Lung (tissue), 12 donors: ENCODE results near the gene SEMA6D. TPM values are rescaled to one million over a fixed set of nuclear protein-coding genes. Genes with fewer than 3 reads are reported as not detected.

Experiments
- ATAC-seq: fragments of 200-7000 bp; cut with Tn5 transposase; one replicate; pipeline ENCODE4 v1.9.1; 2020; ENCODE audit warnings: moderate number of reproducible peaks; ENCODE audit not compliant: insufficient read depth, low FRiP score
- DNase-seq, 3 donors: peaks; one replicate each; pipeline ENCODE4 v3.0.0-alpha.2; 2013 to 2017
- H3K27ac ChIP-seq, 2 donors: one replicate each; pipeline ENCODE4 v1.5.1; 2013; ENCODE audit warnings: mild to moderate bottlenecking in 2 of 2, moderate library complexity in 2 of 2, control low read depth in 1 of 2, inconsistent platforms in 1 of 2, low read depth in 1 of 2, low read length in 1 of 2
- H3K27me3 ChIP-seq, 3 donors: one replicate each; pipeline ENCODE4 v1.5.1; 2013; ENCODE audit warnings: low read length in 2 of 3; ENCODE audit not compliant: control insufficient read depth in 3 of 3, insufficient read depth in 3 of 3
- H3K36me3 ChIP-seq, 4 donors: one replicate each; pipeline ENCODE4 v1.5.1; 2013; ENCODE audit warnings: low read length in 4 of 4, mild to moderate bottlenecking in 1 of 4, moderate library complexity in 1 of 4; ENCODE audit not compliant: control insufficient read depth in 4 of 4, insufficient read depth in 4 of 4
- H3K4me1 ChIP-seq, 5 donors: one replicate each; pipeline ENCODE4 v1.5.1; 2013; ENCODE audit warnings: low read length in 5 of 5, mild to moderate bottlenecking in 2 of 5, moderate library complexity in 1 of 5; ENCODE audit not compliant: control insufficient read depth in 5 of 5, insufficient read depth in 5 of 5
- H3K4me3 ChIP-seq: one replicate; pipeline ENCODE4 v1.5.1; 2013; ENCODE audit warnings: mild to moderate bottlenecking, control low read depth, moderate library complexity
- H3K9ac ChIP-seq, 2 donors: one replicate each; pipeline ENCODE4 v1.5.1; 2013; ENCODE audit warnings: low read length in 2 of 2, control low read depth in 1 of 2; ENCODE audit not compliant: insufficient read depth in 1 of 2
- H3K9me3 ChIP-seq, 4 donors: one replicate each; pipeline ENCODE4 v1.5.1; 2013; ENCODE audit warnings: low read length in 3 of 4, mild to moderate bottlenecking in 1 of 4, moderate library complexity in 1 of 4; ENCODE audit not compliant: control insufficient read depth in 4 of 4, insufficient read depth in 3 of 4
- CTCF ChIP-seq: IDR thresholded peaks from 2 replicates; pipeline ENCODE4 v1.5.1; 2012; ENCODE audit warnings: mild to moderate bottlenecking; ENCODE audit errors: control extremely low read depth, extremely low read depth
- WGBS, 2 donors: extraction: QIAGEN DNeasy Blood & Tissue Kit; methylation state at CpG; one replicate each; pipeline ENCODE4 v1.1.7; 2013; 5-methylcytosine and 5-hydroxymethylcytosine counted together
- polyA plus RNA-seq, 2 donors: library from polyadenylated mRNA; stranded (reverse); fragments of 200-250 nt; gene quantifications; one replicate each; pipeline ENCODE4 v1.2.1, GENCODE V29; 2013
- total RNA-seq, 2 donors: library from RNA; depleted of rRNA in 1 of 2; stranded (reverse); fragments of >200 nt in 1 of 2; gene quantifications; one replicate each; pipeline ENCODE4 v1.2.1, GENCODE V29; 2014 to 2021
- donor health status: control.
- donor health status: control.
- donor health status: Bipolar disorder and iron deficiency.
- donor health status: healthy.
- donor health status: DM: yes; HTN: yes; CAD: no.

Gene SEMA6D
- total and polyA plus RNA-seq, 4 donors: 2.1 to 64.5 (median 4.0) TPM

DNA sequence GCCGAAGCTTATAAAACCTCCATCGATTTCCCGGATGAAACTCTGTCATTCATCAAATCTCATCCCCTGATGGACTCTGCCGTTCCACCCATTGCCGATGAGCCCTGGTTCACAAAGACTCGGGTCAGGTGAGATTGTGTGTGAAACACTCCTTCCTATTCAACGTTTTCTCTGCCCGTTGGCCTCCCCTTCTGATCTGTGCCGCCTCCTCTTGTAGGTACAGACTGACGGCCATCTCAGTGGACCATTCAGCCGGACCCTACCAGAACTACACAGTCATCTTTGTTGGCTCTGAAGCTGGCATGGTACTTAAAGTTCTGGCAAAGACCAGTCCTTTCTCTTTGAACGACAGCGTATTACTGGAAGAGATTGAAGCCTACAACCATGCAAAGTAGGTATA lies 47.4 kb downstream of the SEMA6D start:
- peaks cover 4 to 52% (median 46%) of the 10 kb centered on the region in 4 donors for H3K36me3 ChIP-seq
- H3K4me1 ChIP-seq: peaks cover 0 to 18% (median 6%) of the 10 kb centered on the region in 5 donors
- H3K27ac ChIP-seq: no peak overlapping the region
- no peak overlapping the region for H3K9ac ChIP-seq
- H3K4me3 ChIP-seq: no peak overlapping the region
- no peaks in the 10 kb centered on the region for H3K9me3 ChIP-seq
- ATAC-seq: no peak
- DNase-seq: no peak
- WGBS, 2 donors: 95 to 98% methylated on average over 13 of the region's 13 CpGs
- no peak for TF ChIP-seq CTCF
- H3K27me3 ChIP-seq: no peaks in the 10 kb centered on the region

DNA sequence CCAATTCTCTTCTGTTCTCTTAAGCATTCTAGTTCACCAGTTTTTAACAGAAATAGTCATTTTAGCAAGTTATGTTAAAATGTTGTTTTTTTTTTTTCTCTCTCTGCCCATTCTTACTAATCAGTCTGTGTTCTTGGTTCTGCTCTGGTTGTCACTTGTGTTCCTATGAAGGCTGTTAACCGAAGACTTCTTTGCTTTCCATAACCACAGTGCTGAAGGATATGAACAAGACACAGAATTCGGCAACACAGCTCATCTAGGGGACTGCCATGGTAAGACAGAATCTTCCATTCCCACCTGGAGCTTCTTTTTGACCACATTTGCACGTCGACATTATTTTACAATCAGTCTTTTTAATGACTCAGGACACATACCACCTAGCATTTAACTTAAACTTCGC lies 49.1 kb downstream of the SEMA6D start:
- H3K4me1 ChIP-seq: peaks cover 0 to 18% (median 6%) of the 10 kb centered on the region in 5 donors
- ATAC-seq (no peak), DNase-seq (peak in 1 of 3 donors; percentile 40)
- H3K27ac ChIP-seq: no peak overlapping the region
- no peak for TF ChIP-seq CTCF
- WGBS, 2 donors: 94 to 96% methylated on average over 5 of the region's 5 CpGs
- no peak overlapping the region for H3K9ac ChIP-seq
- H3K9me3 ChIP-seq: no peaks in the 10 kb centered on the region
- H3K27me3 ChIP-seq: no peaks in the 10 kb centered on the region
- peaks cover 4 to 61% (median 54%) of the 10 kb centered on the region in 4 donors for H3K36me3 ChIP-seq
- H3K4me3 ChIP-seq: no peak overlapping the region

DNA sequence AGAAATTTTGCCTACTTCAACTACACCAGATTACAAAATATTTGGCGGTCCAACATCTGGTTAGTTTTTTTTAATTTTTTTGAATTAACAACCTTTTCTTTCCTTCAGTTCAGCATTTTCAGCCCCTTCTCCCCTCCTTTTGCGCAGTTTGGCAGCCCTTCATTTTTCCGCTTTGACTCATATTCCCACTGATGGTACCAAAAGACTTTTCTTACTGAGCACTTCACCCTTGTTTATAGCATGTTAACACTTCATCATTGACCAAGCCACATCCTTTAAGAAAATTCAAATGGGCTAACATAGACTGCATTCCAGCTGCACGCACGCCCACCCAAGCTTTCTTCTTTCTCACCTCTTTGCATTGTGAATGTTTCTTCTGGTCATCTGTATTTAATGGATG lies 49.7 kb downstream of the SEMA6D start:
- no peak overlapping the region for H3K9ac ChIP-seq
- no peak for ATAC-seq
- peaks cover 4 to 61% (median 52%) of the 10 kb centered on the region in 4 donors for H3K36me3 ChIP-seq
- TF ChIP-seq CTCF: no peak
- H3K27ac ChIP-seq: no peak overlapping the region
- no peaks in the 10 kb centered on the region for H3K9me3 ChIP-seq
- peaks cover 0 to 18% (median 6%) of the 10 kb centered on the region in 5 donors for H3K4me1 ChIP-seq
- peak; percentile 52 to 86 (median 85) for DNase-seq
- WGBS, 2 donors: 89 to 96% methylated on average over 5 of the region's 5 CpGs
- H3K27me3 ChIP-seq: no peaks in the 10 kb centered on the region
- no peak overlapping the region for H3K4me3 ChIP-seq

DNA sequence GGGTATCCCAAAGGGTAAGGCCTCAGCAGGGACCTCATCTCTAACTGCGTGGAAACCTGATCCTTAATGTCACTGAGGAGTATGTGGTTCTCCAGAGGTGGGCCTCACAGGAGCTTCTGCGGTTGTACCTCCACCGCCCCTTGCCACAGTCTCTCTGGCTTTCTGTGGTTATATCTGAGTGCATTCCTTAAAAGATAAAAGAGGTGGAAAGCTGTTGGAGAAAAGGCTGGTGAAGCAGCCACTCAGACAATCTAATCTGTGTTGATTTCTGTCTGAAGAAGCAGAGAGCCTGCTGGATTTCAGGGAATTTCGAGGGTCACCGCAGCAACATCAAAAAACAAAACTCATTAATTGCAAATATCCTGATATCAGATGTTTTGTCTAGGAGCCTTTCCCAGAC lies 51.4 kb downstream of the SEMA6D start:
- H3K27ac ChIP-seq: no peak overlapping the region
- WGBS, 2 donors: 60 to 85% methylated on average over 5 of the region's 5 CpGs
- H3K36me3 ChIP-seq: peaks cover 4 to 55% (median 38%) of the 10 kb centered on the region in 4 donors
- no peak overlapping the region for H3K9ac ChIP-seq
- H3K4me1 ChIP-seq: peaks cover 0 to 18% (median 6%) of the 10 kb centered on the region in 5 donors
- ATAC-seq: no peak
- H3K4me3 ChIP-seq: no peak overlapping the region
- H3K27me3 ChIP-seq: no peaks in the 10 kb centered on the region
- DNase-seq: no peak
- no peaks in the 10 kb centered on the region for H3K9me3 ChIP-seq
- TF ChIP-seq CTCF: no peak
